B cell (primary cell): ENCODE results near the gene RFC1.

Experiments used
- CTCF ChIP-seq: fragments of 200-600 bp; IDR thresholded peaks from one replicate; pipeline ENCODE4 v1.8.0; 2022; ENCODE audit warnings: antibody characterized with exemption, mild to moderate bottlenecking
- EZH2 ChIP-seq: IDR thresholded peaks from 2 replicates; pipeline ENCODE4 v1.6.1; 2012; ENCODE audit warnings: borderline replicate concordance, low read depth, mild to moderate bottlenecking, moderate library complexity, low read length; ENCODE audit not compliant: insufficient read depth, poor library complexity, severe bottlenecking

- TF ChIP-seq CTCF: no peak
- TF ChIP-seq EZH2: no peak
Measured at GRCh38 chr4:39320381-39321115, 45.6 kb downstream of the RFC1 start.
